Stimulated activated CD8-positive, alpha-beta memory T cell treated with anti-CD3 and anti-CD28 coated beads, Interleukin-12 subunit alpha, Interleukin-12 subunit beta, amount 100 ng/mL, for 4 hours (primary cell): ENCODE data around the gene PYGO2.

Experiments used
- DNase-seq: peaks from one replicate; pipeline ENCODE4 v3.0.0-alpha.2; 2020; ENCODE audit warnings: low read depth

The PYGO2 gene

DNA sequence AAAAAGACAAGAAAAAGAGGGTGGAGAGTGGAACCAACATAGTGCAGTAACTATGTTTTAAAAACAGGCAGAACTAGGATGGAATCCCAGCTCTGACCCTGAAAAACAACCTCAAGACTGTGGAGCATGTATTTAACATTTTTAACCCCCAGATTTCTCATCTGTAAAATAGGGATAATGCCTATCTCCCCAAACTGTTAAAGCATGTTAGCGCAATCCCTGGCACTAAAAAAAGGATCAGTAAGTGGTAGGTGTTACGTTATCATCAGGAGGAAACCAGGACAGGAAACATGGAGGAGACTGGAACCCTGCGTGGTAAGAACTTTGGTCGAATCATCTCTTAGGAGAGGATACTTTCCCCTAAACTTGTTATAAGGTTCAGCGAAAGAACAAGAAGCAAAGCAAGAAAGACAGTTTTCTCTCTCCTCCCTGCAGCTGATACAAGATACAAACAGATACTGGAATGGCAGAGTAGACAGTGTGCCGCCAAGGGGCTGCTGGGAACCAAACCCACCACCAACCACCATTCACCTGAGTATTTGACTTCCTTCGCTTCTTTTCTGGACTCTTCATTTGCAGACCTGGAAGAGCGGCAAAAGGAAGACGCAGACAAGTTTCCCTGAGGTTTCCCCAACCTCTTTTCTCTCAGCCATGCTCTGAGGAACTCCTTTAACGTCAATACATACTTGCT, 991 bp downstream of the PYGO2 start:
- DNase-seq, result no peak

DNA sequence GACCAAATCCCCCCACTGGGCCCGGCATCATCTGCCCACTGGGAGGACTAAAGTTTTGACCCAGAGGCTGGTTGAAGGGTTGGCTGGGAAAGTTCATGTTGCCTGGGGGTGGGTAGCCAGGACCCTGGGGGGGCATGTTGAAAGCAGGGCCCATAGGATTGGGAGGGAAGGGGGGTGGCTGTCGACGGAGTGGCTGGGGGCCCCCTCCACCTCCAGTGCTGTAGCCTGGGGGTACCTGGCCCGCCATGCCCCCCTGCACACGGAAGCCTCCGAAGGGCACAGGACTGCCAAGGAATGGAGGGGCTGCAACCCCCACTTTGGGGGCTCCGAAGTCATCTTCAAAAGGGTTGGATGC, 2.2 kb downstream of the PYGO2 start:
- DNase-seq, result no peak

DNA sequence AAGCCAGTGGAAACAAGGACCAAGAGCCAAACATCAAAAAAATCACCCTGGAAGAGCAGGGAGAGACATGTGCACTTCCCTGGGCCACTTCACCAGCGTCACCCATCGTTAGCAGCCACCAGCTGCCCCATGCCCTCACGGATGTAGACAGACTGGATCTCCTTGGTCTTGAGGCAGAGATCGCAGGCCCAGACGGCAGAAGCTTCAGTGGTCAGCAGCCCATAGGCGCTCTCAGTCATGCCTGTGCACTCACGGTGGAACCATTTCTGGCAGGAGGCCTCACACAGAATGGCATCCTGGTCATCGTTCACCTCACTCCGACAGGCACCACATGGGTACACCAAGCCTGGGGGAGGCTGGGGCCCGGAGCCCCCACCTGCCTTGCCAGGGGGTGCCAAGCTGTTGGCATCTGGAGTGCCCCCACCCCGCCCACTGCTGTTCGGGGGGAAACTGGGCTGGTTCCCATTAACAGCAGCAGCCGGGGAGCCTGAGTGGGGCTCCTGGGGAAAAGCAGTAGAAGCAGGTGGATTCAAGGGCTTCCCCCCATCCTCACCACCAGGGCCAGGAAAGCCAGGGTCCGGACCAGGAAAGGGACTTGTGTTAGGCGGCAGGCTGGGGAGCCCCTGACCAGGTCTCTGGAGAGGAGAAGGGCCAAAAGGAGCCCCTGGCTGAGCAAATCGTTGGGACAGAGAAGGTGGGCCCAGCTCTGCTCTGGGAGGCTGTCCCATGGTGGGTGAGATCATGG, 2.7 kb downstream of the PYGO2 start:
- DNase-seq, result no peak

DNA sequence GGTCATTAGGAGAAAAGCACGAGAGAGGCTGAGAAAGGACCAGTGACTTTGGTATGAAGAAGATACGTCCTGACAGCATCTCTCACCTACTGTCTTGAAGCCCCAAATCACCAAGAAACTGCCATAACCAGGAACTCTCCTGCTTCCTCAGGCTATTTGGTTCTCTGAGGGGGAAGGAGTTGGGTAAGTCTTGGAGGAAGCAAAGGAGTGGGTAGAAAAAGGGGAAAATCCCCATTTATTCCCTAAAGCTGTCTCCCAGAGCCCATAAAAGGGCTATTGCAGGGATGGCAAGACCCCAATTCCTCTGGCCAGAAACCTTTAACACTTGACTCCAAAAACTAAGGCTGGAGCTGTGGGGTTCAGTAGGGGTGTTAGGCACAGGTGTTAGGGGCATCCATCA, 3.5 kb downstream of the PYGO2 start:
- DNase-seq, result no peak

DNA sequence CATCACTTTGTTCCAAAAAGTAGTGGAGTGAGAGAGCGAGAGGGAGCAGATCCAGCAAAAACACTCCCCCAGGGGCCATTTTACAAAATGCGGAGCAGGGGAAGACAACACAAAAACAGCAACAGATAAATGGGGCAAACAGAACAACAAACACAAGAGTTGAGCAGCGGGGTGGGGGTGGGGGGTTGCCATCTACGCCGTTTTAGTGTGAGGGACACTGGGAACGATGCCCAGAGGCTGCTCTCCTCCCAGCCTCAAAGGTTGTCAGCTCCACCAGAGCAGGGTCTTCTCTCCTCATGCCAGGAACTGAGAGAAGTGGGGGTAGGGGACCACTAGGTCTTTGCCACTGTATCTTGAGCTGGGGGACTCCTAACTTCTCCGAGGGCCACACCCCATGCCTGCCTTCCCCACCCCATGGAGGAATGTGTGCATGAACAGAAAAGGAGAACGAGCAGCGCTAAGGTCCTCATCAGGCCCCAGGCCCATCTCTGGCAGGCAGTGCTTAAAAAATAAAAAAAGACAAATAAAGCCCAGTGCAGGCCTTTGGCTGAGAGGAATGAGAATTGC, 4.4 kb downstream of the PYGO2 start:
- no peak for DNase-seq

DNA sequence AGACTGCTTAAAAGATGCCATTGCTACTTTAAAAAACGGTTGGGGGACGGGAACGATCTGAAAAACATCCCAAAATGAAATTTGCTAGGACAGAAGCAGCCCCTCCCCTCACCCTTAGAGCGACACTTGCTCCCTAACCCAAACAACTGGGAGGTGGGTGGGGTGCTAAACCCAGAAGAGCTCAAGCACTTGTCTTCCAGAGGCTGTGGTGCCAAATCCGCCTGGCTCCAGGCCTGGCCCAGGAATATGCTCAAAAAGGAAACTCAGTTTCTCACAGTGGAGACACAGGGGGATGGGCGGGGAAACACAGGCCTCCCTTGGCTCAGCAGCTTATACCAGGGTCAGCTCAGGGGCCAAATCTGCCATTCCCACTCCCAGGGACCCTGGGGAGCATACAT, 5.0 kb downstream of the PYGO2 start:
- DNase-seq, result no peak

DNA sequence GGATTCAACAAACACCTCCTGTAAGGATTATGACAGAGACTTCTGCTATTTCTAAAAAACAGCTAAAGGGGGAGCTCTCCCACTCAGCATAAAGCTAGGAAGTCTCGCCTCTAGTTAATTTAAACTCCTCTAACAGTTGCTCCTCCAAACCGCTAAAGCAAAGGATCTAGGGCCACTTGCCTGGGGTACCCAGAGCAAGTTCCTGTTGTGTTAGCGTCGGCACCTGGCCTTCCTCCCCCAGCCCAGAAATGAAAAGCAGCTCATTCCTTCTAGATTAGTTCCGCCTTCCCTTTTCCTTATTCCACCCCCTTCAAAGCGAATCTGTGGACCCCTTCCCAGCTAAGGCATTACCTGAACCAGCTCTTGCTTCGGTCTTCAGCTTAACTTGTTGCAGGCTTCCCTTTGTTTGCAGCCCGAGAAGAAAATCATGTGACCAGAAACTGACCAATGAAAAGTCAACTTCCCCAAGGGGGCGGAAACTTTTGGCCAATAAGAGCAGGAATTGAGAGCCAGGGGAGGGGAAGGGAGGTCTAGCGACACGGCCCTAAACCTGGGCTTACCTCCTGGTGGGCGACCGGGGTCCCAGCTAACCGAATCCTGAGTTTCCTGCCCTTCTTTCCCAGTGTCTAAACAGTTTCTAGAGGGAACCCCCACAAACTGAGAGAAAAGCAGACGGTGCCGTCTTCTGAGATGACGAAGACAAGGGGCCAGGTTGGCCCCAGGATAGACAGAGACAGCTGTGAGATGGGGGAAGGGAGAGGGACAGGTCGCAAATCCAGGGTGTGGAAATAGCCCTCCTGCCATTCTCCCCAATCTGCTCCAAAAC, 5.7 kb downstream of the PYGO2 start, which contains the start of gene PBXIP1:
TSS of gene PBXIP1 (minus strand) at position 382 of the 826 bp plus-strand sequence. CDS start 2,378 bp downstream, outside the sequence.
- peak; percentile 51 for DNase-seq

DNA sequence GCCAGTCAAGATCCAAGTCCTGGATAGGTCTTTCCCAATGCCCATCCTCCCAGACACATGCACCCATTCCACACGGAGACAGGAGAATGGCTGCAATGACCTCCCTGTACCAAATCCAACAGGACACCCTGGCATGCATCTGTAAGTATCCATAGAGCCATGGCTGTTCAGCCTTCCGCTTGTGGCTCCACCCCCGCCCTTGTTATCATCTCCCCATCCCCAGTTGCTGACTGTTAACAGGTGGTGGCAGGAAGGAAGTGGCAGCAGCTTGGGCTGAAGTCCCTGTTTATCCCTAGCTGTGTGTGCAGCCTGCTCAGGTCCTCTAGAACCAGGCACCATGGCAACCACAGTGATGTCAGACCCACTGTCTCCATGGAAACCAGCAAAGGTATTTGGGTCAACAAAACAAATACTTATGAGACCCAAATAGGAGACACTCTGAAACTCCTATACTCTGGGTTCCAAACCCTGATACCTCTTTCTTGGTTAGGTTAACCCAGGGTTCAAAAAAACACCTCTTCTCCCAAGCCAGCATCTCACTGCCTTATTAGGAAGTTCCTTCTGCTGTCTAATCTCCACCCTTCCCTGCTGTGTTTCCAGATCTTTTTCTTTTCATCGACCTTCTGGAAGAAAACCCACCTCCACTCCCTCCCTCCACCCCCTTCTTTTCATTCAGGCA, 6.4 kb downstream of the PYGO2 start:
- DNase-seq, result peak; percentile 56

DNA sequence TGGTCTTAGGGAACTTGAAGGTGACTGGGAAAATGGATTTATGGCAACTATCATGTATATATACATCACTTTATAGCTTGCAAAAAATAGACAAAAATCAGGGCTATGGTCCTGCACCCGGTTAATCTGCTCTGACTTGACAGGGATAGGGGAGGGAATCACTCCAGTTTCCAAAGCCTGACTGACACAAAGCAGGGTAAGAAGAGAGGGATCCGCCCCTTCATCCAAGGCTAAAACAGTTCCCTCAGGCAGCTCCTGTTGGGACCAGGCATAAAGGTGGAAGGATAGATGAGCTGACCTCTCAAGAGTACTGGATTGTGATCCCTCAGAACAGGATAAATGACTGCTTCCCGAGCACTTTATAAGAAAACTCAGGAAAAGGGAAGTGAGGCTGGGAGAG, 7.0 kb downstream of the PYGO2 start:
- no peak for DNase-seq

DNA sequence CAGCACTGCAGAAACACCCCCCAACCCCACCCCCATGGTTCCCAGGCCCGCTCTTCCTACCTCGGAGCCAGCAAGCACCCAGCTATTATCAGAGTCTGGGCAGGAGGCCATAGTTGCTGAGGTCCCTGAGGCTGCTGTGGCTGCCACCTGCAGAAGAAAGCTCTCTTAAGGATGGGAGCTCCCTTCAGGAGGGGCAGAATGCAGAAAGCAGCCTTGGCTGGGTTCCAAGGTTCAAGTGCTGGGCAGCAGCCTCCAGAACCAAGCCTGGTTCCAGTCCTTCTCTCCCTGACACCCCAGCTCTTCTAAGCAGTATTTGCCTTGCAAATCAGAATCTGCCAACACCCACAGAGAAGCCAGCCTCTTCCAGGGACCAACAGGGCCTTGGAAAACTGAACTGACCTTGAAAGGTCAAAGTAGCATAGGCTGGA, 8.0 kb downstream of the PYGO2 start:
- no peak for DNase-seq

DNA sequence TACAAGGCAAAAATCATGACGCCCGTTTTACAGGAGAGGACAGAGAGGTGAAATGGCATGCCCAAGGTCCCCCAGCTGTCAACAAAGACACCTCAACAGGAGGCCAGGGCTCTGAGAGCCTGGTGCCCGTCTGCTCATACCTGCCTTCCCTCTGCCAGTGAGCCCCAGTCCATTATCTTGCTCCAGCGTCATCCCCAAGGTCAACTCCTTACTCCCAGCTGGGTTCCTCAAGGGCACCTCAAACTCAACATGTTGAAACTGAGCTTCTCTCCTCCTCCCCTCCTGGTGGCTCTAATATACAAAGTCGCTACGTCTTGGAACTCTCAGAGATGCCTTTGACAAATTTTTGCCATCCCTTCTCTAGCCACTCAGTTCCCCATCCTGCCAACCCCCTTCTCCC, 8.9 kb downstream of the PYGO2 start:
- no peak for DNase-seq

DNA sequence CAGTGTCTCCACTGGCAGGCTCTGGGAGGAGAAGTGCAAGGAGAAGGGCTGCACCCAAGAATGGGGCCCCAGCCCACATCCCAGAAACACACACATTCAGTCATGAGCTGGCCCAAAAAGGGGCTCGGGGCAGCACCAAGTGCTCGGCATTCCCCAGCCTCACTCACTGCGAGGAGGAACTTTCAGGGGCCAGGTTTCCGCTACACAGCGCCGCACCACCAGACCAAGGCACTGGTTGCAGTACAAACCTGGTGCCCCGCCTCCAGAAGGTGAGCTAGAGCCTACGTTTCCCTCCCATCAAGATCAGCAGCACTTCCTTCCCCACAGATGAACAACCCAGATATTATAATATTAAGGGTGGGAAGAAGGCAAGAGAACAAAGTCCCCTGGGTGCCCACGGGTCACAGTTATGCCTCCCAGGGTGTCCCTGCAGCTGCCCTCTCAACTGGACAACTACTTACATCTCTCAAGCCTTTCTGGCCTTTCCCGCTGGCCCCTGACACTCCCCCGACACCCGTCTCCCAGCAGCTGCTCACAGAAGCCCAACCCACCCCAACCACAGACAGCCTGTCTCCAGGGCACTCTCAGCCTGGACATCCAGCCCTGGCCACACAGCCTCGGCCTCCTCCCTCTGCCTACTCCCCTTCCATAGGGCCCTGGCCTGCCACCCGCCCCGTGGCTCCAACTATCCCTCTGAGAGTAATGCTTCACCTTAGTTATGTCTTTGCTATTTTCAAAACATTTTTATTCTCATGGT, 9.5 kb downstream of the PYGO2 start:
- DNase-seq, result no peak

DNA sequence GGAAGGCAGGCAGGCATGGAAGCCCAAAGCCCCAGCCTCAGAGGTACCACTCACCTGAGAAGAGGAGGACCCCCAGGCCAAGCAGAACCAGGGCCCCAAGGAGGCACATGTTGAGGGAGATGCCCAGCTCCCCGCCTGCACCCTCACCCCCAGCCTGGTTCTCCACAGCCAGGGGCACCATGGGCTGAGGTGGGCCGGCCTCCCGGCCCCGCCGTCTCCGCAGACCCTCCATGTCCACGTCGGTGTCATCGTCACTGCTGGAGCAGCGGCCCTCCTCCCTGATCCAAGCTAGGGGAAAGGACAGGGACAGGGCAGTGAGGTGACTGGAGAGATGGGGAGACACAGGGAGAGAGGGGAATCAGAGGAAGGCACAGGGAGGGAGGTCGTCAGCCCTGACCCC, 13.5 kb downstream of the PYGO2 start:
- no peak for DNase-seq

DNA sequence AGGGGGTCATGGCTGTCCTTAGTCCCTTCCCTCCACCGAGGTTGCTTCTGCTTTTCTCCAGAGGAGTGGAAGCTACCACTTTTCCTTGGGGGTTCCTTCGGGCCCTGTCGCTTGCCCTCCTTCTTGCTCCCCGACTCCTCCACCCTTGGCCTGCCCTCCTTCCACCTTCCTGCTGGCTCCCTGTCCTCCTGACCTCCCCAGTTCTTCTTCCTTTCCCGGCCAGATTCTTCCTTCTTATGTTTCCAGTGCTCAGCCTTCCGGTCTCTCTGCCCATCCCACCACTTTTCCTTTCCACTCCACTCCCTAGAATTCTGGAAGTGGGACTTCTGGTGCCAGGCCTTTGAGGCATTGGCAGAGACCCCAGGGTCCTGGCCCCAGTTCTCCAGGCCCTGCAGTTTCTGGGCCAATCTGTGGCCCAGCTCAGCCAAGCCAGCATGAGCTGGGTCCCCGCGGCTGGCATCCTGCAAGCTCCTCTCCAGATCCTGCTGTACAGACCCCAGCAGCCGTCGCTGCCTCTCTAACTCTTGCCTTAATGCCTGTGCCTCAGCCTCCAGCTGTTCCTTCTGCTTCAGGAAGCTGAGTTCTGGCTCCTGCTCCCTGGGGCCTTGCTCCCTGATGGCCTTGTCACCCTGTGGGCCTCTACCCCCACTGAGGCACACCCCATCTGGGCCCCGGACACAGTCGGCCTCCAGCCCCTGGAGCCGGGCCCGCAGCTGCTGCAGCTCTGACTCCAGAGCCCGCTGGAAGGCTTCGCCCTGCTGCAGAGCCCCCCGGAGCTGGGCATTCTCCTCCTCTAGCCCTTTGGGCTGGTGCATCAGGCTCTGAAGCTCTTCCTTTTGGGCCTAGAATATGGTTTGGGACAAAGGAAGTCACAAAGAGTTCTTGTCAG, 15.4 kb downstream of the PYGO2 start:
- DNase-seq, result no peak

DNA sequence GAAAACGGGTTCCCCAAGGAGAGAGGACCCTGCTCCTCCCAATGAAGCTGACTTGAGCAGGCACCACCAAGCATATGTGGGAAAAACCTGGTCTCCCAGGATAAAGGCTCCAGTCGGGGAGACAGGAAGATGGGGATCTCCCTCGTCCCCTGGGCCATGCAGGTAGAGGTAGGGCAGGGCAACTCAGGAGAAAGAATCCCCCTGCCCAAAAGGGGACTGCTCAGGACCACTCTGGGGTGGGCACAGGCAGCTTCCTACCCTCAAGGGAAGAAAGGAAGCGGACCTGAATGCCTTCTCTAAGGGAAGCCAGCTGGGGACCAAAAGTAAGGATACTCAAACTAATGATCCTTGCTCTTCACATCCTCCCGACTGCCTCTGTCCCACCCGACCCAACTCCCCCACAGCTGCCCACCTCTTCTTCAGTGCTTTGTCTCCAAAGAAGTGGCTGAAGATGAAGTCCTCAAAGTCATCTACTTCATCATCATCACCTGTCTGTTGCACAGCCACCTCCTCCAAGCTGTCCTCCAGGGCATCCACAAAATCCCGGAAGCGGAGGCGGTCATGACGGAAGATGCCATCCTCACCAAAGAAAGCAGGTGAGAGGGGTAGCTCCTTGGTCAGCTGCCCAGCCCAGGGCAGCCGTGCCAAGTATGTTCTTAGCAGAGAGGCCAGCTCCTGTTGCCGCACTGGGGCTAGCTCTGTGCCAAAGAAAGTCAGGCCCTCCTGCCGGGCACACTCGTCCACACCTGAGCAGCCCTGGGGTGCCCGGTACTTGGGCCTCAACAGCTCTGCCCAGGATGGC, 16.2 kb downstream of the PYGO2 start:
- no peak for DNase-seq

DNA sequence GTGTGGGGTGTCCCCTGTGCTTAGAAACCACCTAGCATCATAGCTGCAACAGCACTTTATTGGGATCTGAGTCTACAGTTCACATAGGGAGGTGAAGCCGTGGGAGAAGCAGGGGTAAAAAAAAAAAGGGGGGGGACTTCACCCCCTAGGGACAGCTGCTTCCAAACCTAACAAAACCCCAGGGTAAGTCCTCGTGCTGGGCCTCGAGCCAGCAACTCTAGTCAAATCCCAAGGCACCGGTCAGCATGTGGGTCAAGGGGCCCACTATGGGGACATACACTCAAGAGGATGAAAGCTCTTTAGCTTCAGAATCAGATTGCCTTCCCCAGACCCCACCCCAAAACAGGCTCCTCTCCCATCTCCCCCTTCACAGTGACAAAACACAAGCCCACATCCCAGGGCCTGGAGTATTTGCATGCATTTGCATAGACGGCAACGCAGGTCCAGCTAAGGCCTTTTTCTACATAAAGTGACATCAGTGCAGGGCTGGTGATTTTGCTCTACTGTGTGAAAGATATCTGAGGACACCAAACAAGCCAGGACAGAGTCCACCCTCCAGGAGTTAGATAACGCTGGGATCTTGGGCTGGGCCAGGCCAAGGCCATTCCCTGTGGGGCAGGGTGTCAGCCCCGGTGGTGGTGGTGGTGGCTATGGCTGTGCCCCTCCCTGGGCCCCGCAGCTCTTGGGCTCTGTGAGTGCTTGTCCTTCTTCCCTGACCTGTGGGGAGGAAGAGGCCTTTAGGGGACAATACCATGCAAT, 17.0 kb downstream of the PYGO2 start:
- no peak for DNase-seq

DNA sequence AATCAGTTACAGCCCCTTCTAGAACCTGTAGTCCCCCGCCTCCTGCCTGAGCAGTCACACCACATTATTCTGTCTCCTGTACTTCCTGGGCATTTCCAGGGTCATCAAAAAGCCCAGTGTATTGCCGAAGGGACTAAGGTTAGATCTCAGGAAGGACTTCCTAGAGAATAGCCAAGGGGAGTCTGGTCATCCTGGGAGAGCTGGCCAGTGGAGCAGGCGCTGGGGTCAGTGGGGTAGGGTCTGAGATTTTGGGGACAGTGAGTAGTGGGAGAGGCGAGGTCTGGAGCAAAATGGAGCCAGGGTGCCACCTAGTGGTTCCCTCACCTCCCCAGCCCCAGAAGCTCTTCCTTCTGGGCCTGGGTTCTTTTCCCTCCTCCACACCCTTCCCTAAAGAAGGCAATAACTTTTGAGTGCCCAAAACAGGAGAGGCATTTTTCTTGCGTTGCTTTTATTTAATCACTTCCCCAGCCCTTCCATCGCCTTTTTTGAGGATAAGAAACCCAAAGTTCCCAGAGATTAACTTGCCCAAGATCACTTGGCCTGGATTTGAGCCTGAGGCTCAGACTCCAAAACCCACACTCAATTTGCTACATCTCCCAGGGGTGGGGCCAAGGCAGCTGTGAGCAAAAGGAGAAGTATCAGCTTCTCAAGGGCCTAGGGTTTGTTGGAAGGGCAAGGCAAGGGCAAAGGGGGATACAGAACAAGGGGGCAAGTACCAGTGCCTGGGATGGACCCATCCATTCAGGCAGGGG, 17.8 kb downstream of the PYGO2 start:
- no peak for DNase-seq
